Esophagus squamous epithelium (tissue), 5 donors: ENCODE results near the gene ATP6V1G3. TPM values are rescaled to one million over a fixed set of nuclear protein-coding genes. Genes with fewer than 3 reads are reported as not detected.
"Not testable (repeated sequence)": the region's sequence is repeated elsewhere in the genome, so short reads cannot be mapped to it uniquely, and the experiment has no call there.

Source experiments
- DNase-seq: peaks from one replicate; lab custom pipeline; 2025; lab: John Stamatoyannopoulos, UW
- H3K27ac ChIP-seq, 4 donors: fragments of 200-600 bp; sonication (generic); one replicate each; pipeline ENCODE4 v1.5.1; 2016 to 2019; ENCODE audit warnings: mild to moderate bottlenecking in 1 of 4
- H3K27me3 ChIP-seq, 4 donors: fragments of 200-600 bp; sonication (generic); 1 replicate in 3 of 4; 2 replicates in 1 of 4; pipeline versions ENCODE4 v1.5.1 to v1.6.0; 2017 to 2021; ENCODE audit warnings: antibody characterized with exemption in 1 of 4
- H3K36me3 ChIP-seq, 3 donors: fragments of 200-600 bp; sonication (generic); one replicate each; pipeline ENCODE4 v1.5.1; 2016 to 2019
- H3K4me1 ChIP-seq, 3 donors: fragments of 200-600 bp; sonication (generic); one replicate each; pipeline ENCODE4 v1.5.1; 2017 to 2019
- H3K4me3 ChIP-seq, 4 donors: fragments of 200-600 bp; sonication (generic); 1 replicate in 3 of 4; 2 replicates in 1 of 4; pipeline ENCODE4 v1.5.1; 2016 to 2019; ENCODE audit warnings: mild to moderate bottlenecking in 2 of 4, moderate library complexity in 1 of 4
- H3K9me3 ChIP-seq, 3 donors: fragments of 200-600 bp; sonication (generic); one replicate each; pipeline ENCODE4 v1.5.1; 2016 to 2019
- CTCF ChIP-seq, 6 experiments: fragments of 450-650 bp in 4 of 6; fragments of 200-600 bp in 2 of 6; sonication (generic) in 2 of 6; IDR thresholded peaks; one replicate each; pipeline ENCODE4 v1.5.1; 2016 to 2019; ENCODE audit warnings: antibody characterized with exemption in 6 of 6, mild to moderate bottlenecking in 4 of 6, moderate library complexity in 4 of 6
- POLR2A ChIP-seq, 4 donors: fragments of 450-650 bp; IDR thresholded peaks; one replicate each; pipeline ENCODE4 v1.6.1; 2017; ENCODE audit warnings: antibody characterized with exemption in 4 of 4, mild to moderate bottlenecking in 4 of 4, moderate library complexity in 3 of 4
- WGBS, 2 donors: methylation state at CpG; one replicate each; pipeline ENCODE4 v1.1.5; 2018; 5-methylcytosine and 5-hydroxymethylcytosine counted together
- intact Hi-C: fragments of 100-400 bp; cut with DNase I; formaldehyde crosslinking; loops from one replicate; pipeline ENCODE4 v1.15.0; 2022
- total RNA-seq, 4 donors: library from RNA; depleted of rRNA; stranded (reverse); fragments of >200 nt; gene quantifications; one replicate each; pipeline ENCODE4 v1.1.0, GENCODE V29; 2016
- donor health status: DM: yes; HTN: yes; CAD: no.

ATP6V1G3 gene
- total RNA-seq, 4 donors from 2014 or later: not detected

- H3K9me3 ChIP-seq: no peaks in the 10 kb centered on the region
- H3K27ac ChIP-seq: no peak overlapping the region
- no peak for DNase-seq
- TF ChIP-seq CTCF (IDR thresholded peaks at IDR 0.05) (no peak), POLR2A (IDR thresholded peaks at IDR 0.05) (no peak)
- H3K36me3 ChIP-seq: no peaks in the 10 kb centered on the region
- intact Hi-C loops: no loop called here
- H3K4me3 ChIP-seq: no peak overlapping the region
- H3K27me3 ChIP-seq: no peaks in the 10 kb centered on the region
- 62 to 77% methylated on average over 2 of the region's 2 CpGs for WGBS, 2 donors
- H3K4me1 ChIP-seq: no peaks in the 10 kb centered on the region
Measured at GRCh38 chr1:198480876-198481275, 59.6 kb downstream of the ATP6V1G3 start.

- DNase-seq, H3K4me3 ChIP-seq, intact Hi-C loops, H3K36me3 ChIP-seq, H3K27me3 ChIP-seq, H3K27ac ChIP-seq, H3K4me1 ChIP-seq, H3K9me3 ChIP-seq: not testable (repeated sequence)
Measured at GRCh38 chr1:198477354-198477753, 63.1 kb downstream of the ATP6V1G3 start.

Other genes starting within 250 kb of the ATP6V1G3 start
- 10 to 100 TPM in 3 of 4 donors, 1 to 10 TPM in 1; 9.2 to 39.1 (median 14.9) TPM for gene PTPRC, start 98.4 kb upstream of the ATP6V1G3 start, total RNA-seq